ENCODE results near the gene EPHA6. TPM values are rescaled to one million over a fixed set of nuclear protein-coding genes. Genes with fewer than 3 reads are reported as not detected.

The EPHA6 gene
- total RNA-seq, 4 donors from 2014 or later, result 2.1 to 7.0 (median 5.8) TPM

- peaks cover 0 to 8% of the 10 kb centered on the region in 2 donors for H3K4me1 ChIP-seq
- no peaks in the 10 kb centered on the region for H3K9me3 ChIP-seq
- 68 to 78% methylated on average over 1 of the region's 1 CpG for WGBS, 2 donors
- no peak for DNase-seq
- H3K36me3 ChIP-seq, result no peaks in the 10 kb centered on the region
- intact Hi-C loops (cut with DNase I), result no loop called here
- no peak overlapping the region for H3K4me3 ChIP-seq (replicated peaks in 1 of 3)
- no peaks in the 10 kb centered on the region for H3K27me3 ChIP-seq
- H3K27ac ChIP-seq, result no peak overlapping the region
- TF ChIP-seq CTCF (IDR thresholded peaks at IDR 0.05) (no peak), POLR2A (IDR thresholded peaks at IDR 0.05) (no peak)
Observed at GRCh38 chr3:97713634-97714033, 899.2 kb downstream of the EPHA6 start.

- Histone ChIP-seq H3K4me1 (no peaks in the 10 kb centered on the region), H3K9me3 (no peaks in the 10 kb centered on the region), H3K36me3 (no peaks in the 10 kb centered on the region), H3K27ac (no peak overlapping the region), H3K4me3 (replicated peaks in 1 of 3) (no peak overlapping the region), H3K27me3 (no peaks in the 10 kb centered on the region)
- TF ChIP-seq POLR2A (IDR thresholded peaks at IDR 0.05) (no peak), CTCF (IDR thresholded peaks at IDR 0.05) (peak; percentile 62 to 91 (median 68))
- peak; percentile 62 to 70 for DNase-seq
- intact Hi-C loops (cut with DNase I), result no loop called here
- 3 to 4% methylated on average over 7 of the region's 7 CpGs for WGBS, 2 donors
Observed at GRCh38 chr3:97719156-97719821, 904.9 kb downstream of the EPHA6 start.

- no peak overlapping the region for H3K4me3 ChIP-seq (replicated peaks in 1 of 3)
- 85 to 87% methylated on average over 2 of the region's 2 CpGs for WGBS, 2 donors
Observed at GRCh38 chr3:97720417-97720816, 906.0 kb downstream of the EPHA6 start.

GRCh38 chr3:97721446-97721845 lies 907.1 kb downstream of the EPHA6 start:
- no peak overlapping the region for H3K27ac ChIP-seq
- H3K4me1 ChIP-seq, result no peaks in the 10 kb centered on the region
- no peak overlapping the region for H3K4me3 ChIP-seq (replicated peaks in 1 of 3)
- no peaks in the 10 kb centered on the region for H3K9me3 ChIP-seq
- TF ChIP-seq CTCF (IDR thresholded peaks at IDR 0.05) (no peak), POLR2A (IDR thresholded peaks at IDR 0.05) (no peak)
- no peak for DNase-seq
- no peaks in the 10 kb centered on the region for H3K27me3 ChIP-seq
- intact Hi-C loops (cut with DNase I), result no loop called here
- no peaks in the 10 kb centered on the region for H3K36me3 ChIP-seq
- WGBS, 2 donors, result 77 to 86% methylated on average over 2 of the region's 2 CpGs

More at GRCh38 chr3:97720417-97720816, 906.0 kb downstream of the EPHA6 start:
- Histone ChIP-seq H3K27ac (no peak overlapping the region), H3K36me3 (no peaks in the 10 kb centered on the region), H3K9me3 (no peaks in the 10 kb centered on the region), H3K4me1 (no peaks in the 10 kb centered on the region), H3K27me3 (no peaks in the 10 kb centered on the region)
- intact Hi-C loops (cut with DNase I), result no loop called here
- DNase-seq, result no peak
- TF ChIP-seq CTCF (IDR thresholded peaks at IDR 0.05) (no peak), POLR2A (IDR thresholded peaks at IDR 0.05) (no peak)

GRCh38 chr3:97736928-97737327 lies 922.5 kb downstream of the EPHA6 start:
- Histone ChIP-seq H3K27ac (no peak overlapping the region), H3K27me3 (no peaks in the 10 kb centered on the region), H3K4me1 (no peaks in the 10 kb centered on the region), H3K36me3 (no peaks in the 10 kb centered on the region), H3K9me3 (no peaks in the 10 kb centered on the region), H3K4me3 (replicated peaks in 1 of 3) (no peak overlapping the region)
- DNase-seq, result no peak
- intact Hi-C loops (cut with DNase I), result no loop called here
- 26 to 29% methylated on average over 3 of the region's 3 CpGs for WGBS, 2 donors
- TF ChIP-seq CTCF (IDR thresholded peaks at IDR 0.05) (no peak), POLR2A (IDR thresholded peaks at IDR 0.05) (no peak)
